HEK293T (cell line): ENCODE measurements around the gene SZT2.

Experiments used
- ARNT ChIP-seq: fragments of 450-650 bp; IDR thresholded peaks from 2 replicates; pipeline ENCODE4 v1.6.1; 2017; ENCODE audit warnings: mild to moderate bottlenecking
- FOXA1 ChIP-seq: fragments of 450-650 bp; IDR thresholded peaks from 2 replicates; pipeline ENCODE4 v1.6.1; 2016; ENCODE audit warnings: mild to moderate bottlenecking
- FOXK2 ChIP-seq: fragments of 450-650 bp; IDR thresholded peaks from 2 replicates; pipeline ENCODE4 v1.6.1; 2016; ENCODE audit warnings: mild to moderate bottlenecking
- FOXM1 ChIP-seq: fragments of 450-650 bp; IDR thresholded peaks from 2 replicates; pipeline ENCODE4 v1.6.1; 2017; ENCODE audit warnings: mild to moderate bottlenecking, borderline replicate concordance
- HDGF ChIP-seq: fragments of 450-650 bp; IDR thresholded peaks from 2 replicates; pipeline ENCODE4 v1.6.1; 2017; ENCODE audit warnings: antibody characterized with exemption, borderline replicate concordance
- LEF1 ChIP-seq: fragments of 450-650 bp; IDR thresholded peaks from 2 replicates; pipeline ENCODE4 v1.6.1; 2017; ENCODE audit warnings: mild to moderate bottlenecking, borderline replicate concordance
- PKNOX1 ChIP-seq: fragments of 450-650 bp; IDR thresholded peaks from 2 replicates; pipeline ENCODE4 v1.6.1; 2016
- SP1 ChIP-seq: fragments of 450-650 bp; IDR thresholded peaks from 2 replicates; pipeline ENCODE4 v1.6.1; 2017
- SUZ12 ChIP-seq: fragments of 450-650 bp; IDR thresholded peaks from 2 replicates; pipeline ENCODE4 v1.6.1; 2016; ENCODE audit warnings: mild to moderate bottlenecking
- TARDBP ChIP-seq: fragments of 450-650 bp; IDR thresholded peaks from 2 replicates; pipeline ENCODE4 v1.6.1; 2016
- ZNF384 ChIP-seq: fragments of 450-650 bp; IDR thresholded peaks from 2 replicates; pipeline ENCODE4 v1.6.1; 2016

GRCh38 chr1:43386676-43387075, 3.0 kb upstream of the SZT2 start:
- TF ChIP-seq TARDBP (no peak), FOXM1 (no peak), ZNF384 (no peak), FOXK2 (no peak), SP1 (no peak), PKNOX1 (no peak), SUZ12 (no peak), LEF1 (no peak), HDGF (no peak), FOXA1 (no peak), ARNT (no peak)
